ENCODE data around the gene CALML5.

CALML5 gene

GRCh38 chr10:5482016-5482415, 17.4 kb downstream of the CALML5 start:
- no peak for DNase-seq (ENCODE audit: low read depth in 2 of 2)
- H3K4me3 ChIP-seq (replicated peaks in 1 of 2; ENCODE audit: low read depth in 2 of 2, low read length in 2 of 2): no peak overlapping the region
- TF ChIP-seq CTCF (IDR thresholded peaks at IDR 0.05; ENCODE audit: low read depth, low read length): no peak

GRCh38 chr10:5481121-5481520, 18.2 kb downstream of the CALML5 start:
- no peak for TF ChIP-seq CTCF (IDR thresholded peaks at IDR 0.05; ENCODE audit: low read depth, low read length)
- H3K4me3 ChIP-seq (replicated peaks in 1 of 2; ENCODE audit: low read depth in 2 of 2, low read length in 2 of 2): no peak overlapping the region
- DNase-seq (ENCODE audit: low read depth in 2 of 2): no peak

GRCh38 chr10:5480162-5480941, 19.0 kb downstream of the CALML5 start:
- no peak overlapping the region for H3K4me3 ChIP-seq (replicated peaks in 1 of 2; ENCODE audit: low read depth in 2 of 2, low read length in 2 of 2)
- DNase-seq (ENCODE audit: low read depth in 2 of 2): no peak
- TF ChIP-seq CTCF (IDR thresholded peaks at IDR 0.05; ENCODE audit: low read depth, low read length): no peak

GRCh38 chr10:5479481-5480161, 19.7 kb downstream of the CALML5 start:
- TF ChIP-seq CTCF (IDR thresholded peaks at IDR 0.05; ENCODE audit: low read depth, low read length): no peak
- no peak for DNase-seq (ENCODE audit: low read depth in 2 of 2)

GRCh38 chr10:5478694-5479305, 20.6 kb downstream of the CALML5 start:
- no peak for DNase-seq (ENCODE audit: low read depth in 2 of 2)
- no peak overlapping the region for H3K4me3 ChIP-seq (replicated peaks in 1 of 2; ENCODE audit: low read depth in 2 of 2, low read length in 2 of 2)

More at GRCh38 chr10:5479481-5480161, 19.7 kb downstream of the CALML5 start:
- H3K4me3 ChIP-seq (replicated peaks in 1 of 2; ENCODE audit: low read depth in 2 of 2, low read length in 2 of 2): no peak overlapping the region

More at GRCh38 chr10:5478694-5479305, 20.6 kb downstream of the CALML5 start:
- TF ChIP-seq CTCF (IDR thresholded peaks at IDR 0.05; ENCODE audit: low read depth, low read length): no peak
